K562 (cell line): ENCODE results near the gene ASPRV1. TPM values are rescaled to one million over a fixed set of nuclear protein-coding genes. Genes with fewer than 3 reads are reported as not detected.

ENCODE experiments used
- CXXC5 ChIP-seq: fragments of 250-450 bp; sonication (Bioruptor Pico); IDR thresholded peaks from 2 replicates; pipeline ENCODE4 v1.8.0; 2022; ENCODE audit warnings: inconsistent platforms, mild to moderate bottlenecking, moderate library complexity
- ETS2 ChIP-seq: IDR thresholded peaks from 2 replicates; pipeline ENCODE4 v1.6.1; 2016; ENCODE audit warnings: borderline replicate concordance, missing genetic modification characterization, mild to moderate bottlenecking, moderate library complexity, missing compliant biosample characterization; ENCODE audit not compliant: poor library complexity, severe bottlenecking
- FOXA3 ChIP-seq, 2 experiments: fragments of 450-650 bp in 1 of 2; sonication (generic) in 1 of 2; formaldehyde crosslinking; IDR thresholded peaks in 1 of 2; conservative IDR thresholded peaks in 1 of 2; 2 replicates each; pipeline versions ENCODE4 v1.4.0 to v1.8.0; 2020 to 2022; ENCODE audit warnings: mild to moderate bottlenecking in 2 of 2, missing genetic modification reagents in 1 of 2
- GTF3C2 ChIP-seq: IDR thresholded peaks from 3 replicates; pipeline ENCODE4 v1.6.1; 2011; ENCODE audit warnings: borderline replicate concordance, mild to moderate bottlenecking, moderate library complexity; ENCODE audit not compliant: insufficient read length; ENCODE audit errors: extremely low read depth
- HDAC1 ChIP-seq, 2 experiments: fragments of 450-650 bp; IDR thresholded peaks; 2 replicates each; pipeline ENCODE4 v1.6.1; 2016 to 2017; ENCODE audit warnings: inconsistent platforms in 1 of 2, mild to moderate bottlenecking in 1 of 2, moderate library complexity in 1 of 2
- HDAC6 ChIP-seq: IDR thresholded peaks from 2 replicates; pipeline ENCODE4 v1.6.1; 2012; ENCODE audit warnings: low read depth, mild to moderate bottlenecking, control low read depth, inconsistent platforms, low read length, moderate library complexity
- HNRNPK ChIP-seq: fragments of 200-400 bp; formaldehyde crosslinking; IDR thresholded peaks from one replicate; pipeline ENCODE4 v1.6.1; 2018; ENCODE audit warnings: mild to moderate bottlenecking, low read depth, low read length; ENCODE audit not compliant: poor library complexity, severe bottlenecking
- KAT2B ChIP-seq: IDR thresholded peaks from one replicate; pipeline ENCODE4 v1.6.1; 2012; ENCODE audit warnings: low read depth, mild to moderate bottlenecking, control low read depth, inconsistent platforms, low read length, moderate library complexity
- KHSRP ChIP-seq: fragments of 450-650 bp; IDR thresholded peaks from 2 replicates; pipeline ENCODE4 v1.6.1; 2017
- MCM7 ChIP-seq, 2 experiments: fragments of 450-650 bp; IDR thresholded peaks; 2 replicates each; pipeline ENCODE4 v1.6.1; 2016 to 2018
- MYNN ChIP-seq, 2 experiments: sonication (generic); formaldehyde crosslinking in 1 of 2; IDR thresholded peaks; 2 replicates each; pipeline versions ENCODE4 v1.5.0 to v1.6.1; 2016 to 2020; ENCODE audit warnings: antibody characterized with exemption in 1 of 2, missing genetic modification reagents in 1 of 2
- NCOA4 ChIP-seq: fragments of 450-650 bp; IDR thresholded peaks from 2 replicates; pipeline ENCODE4 v1.6.1; 2018; ENCODE audit warnings: mild to moderate bottlenecking; ENCODE audit not compliant: partially characterized antibody
- NR2C2 ChIP-seq, 2 experiments: fragments of 200-800 bp in 1 of 2; sonication (Bioruptor generic) in 1 of 2; sonication (generic) in 1 of 2; formaldehyde crosslinking in 1 of 2; IDR thresholded peaks; 2 replicates each; pipeline versions ENCODE4 v1.6.1 to v1.8.0; 2016 to 2022; ENCODE audit warnings: mild to moderate bottlenecking in 1 of 2, missing compliant biosample characterization in 1 of 2, missing genetic modification characterization in 1 of 2, missing genetic modification reagents in 1 of 2
- PCBP1 ChIP-seq: fragments of 200-400 bp; formaldehyde crosslinking; IDR thresholded peaks from 2 replicates; pipeline ENCODE4 v1.6.1; 2018; ENCODE audit warnings: mild to moderate bottlenecking, low read depth, low read length; ENCODE audit not compliant: poor library complexity, severe bottlenecking
- POLR2AphosphoS2 ChIP-seq: IDR thresholded peaks from 2 replicates; pipeline ENCODE4 v1.6.1; 2012; ENCODE audit warnings: low read length, improper control_type of control experiment
- RAD21 ChIP-seq, 2 experiments: fragments of 250-450 bp in 1 of 2; fragments of 450-650 bp in 1 of 2; sonication (Bioruptor Pico) in 1 of 2; formaldehyde crosslinking in 1 of 2; IDR thresholded peaks in 1 of 2; conservative IDR thresholded peaks in 1 of 2; 2 replicates each; pipeline versions ENCODE4 v1.4.0 to v1.8.0; 2020 to 2022; ENCODE audit warnings: mild to moderate bottlenecking in 2 of 2, moderate library complexity in 1 of 2
- RAD51 ChIP-seq: fragments of 450-650 bp; IDR thresholded peaks from 2 replicates; pipeline ENCODE4 v1.7.1; 2016; ENCODE audit warnings: low read depth, mild to moderate bottlenecking, borderline replicate concordance
- SRSF3 ChIP-seq: fragments of 200-400 bp; formaldehyde crosslinking; IDR thresholded peaks from 2 replicates; pipeline ENCODE4 v1.6.1; 2016; ENCODE audit warnings: mild to moderate bottlenecking, low read length, moderate library complexity; ENCODE audit not compliant: insufficient read depth
- TCFL5 ChIP-seq: fragments of 250-450 bp; sonication (Bioruptor Pico); conservative IDR thresholded peaks from 2 replicates; pipeline ENCODE4 v1.6.1; 2021; ENCODE audit warnings: mild to moderate bottlenecking, moderate library complexity, matching md5 sums
- ZNF445 ChIP-seq: fragments of 250-450 bp; sonication (Bioruptor Pico); IDR thresholded peaks from 2 replicates; pipeline ENCODE4 v1.4.0; 2020; ENCODE audit warnings: low read depth, mild to moderate bottlenecking, moderate library complexity
- ZNF592 ChIP-seq: fragments of 450-650 bp; IDR thresholded peaks from 2 replicates; pipeline ENCODE4 v1.6.1; 2017; ENCODE audit warnings: antibody characterized with exemption, mild to moderate bottlenecking
- polyA plus RNA-seq, 8 experiments: library from polyadenylated mRNA; depleted of rRNA in 4 of 8; stranded (reverse) in 5 of 8; unstranded in 3 of 8; fragments of >200 nt; fragmentation: Nextera tagmentation in 2 of 8; fragmentation: Illumina TruSeq in 1 of 8; extraction: Ambion mirVana in 2 of 8; extraction: Trizol in 1 of 8; gene quantifications; 2 replicates each; pipeline versions ENCODE4 v1.2.1 to v1.2.3, GENCODE V29; 2011 to 2014; ENCODE audit warnings: inconsistent platforms in 1 of 8, missing spikeins in 1 of 8
- total RNA-seq, 7 experiments: library from RNA; depleted of rRNA in 6 of 7; stranded (reverse); fragments of >200 nt in 6 of 7; fragmentation: Illumina TruSeq in 2 of 7; extraction: Trizol in 2 of 7; gene quantifications; 2 replicates each; pipeline versions ENCODE4 v1.2.1 to v1.2.3, GENCODE V29; 2011 to 2021; ENCODE audit warnings: low replicate concordance in 1 of 7

Gene ASPRV1
- total and polyA plus RNA-seq, 9 of the 15 experiments (the other 6 are each of a cell fraction or from before 2014, with no cell fraction given), result 0.17 to 0.72 (median 0.47) TPM; not detected in 1

GRCh38 chr2:69934614-69934908 is 26.9 kb downstream of the ASPRV1 start (continued):
- TF ChIP-seq ZNF445 (CRISPR knock-in tag), result no peak
- TF ChIP-seq CXXC5 (CRISPR knock-in tag), result 0 out of 2 replicates have a peak, but pooled peaks have one; percentile 4
- no peak for TF ChIP-seq NCOA4
- TF ChIP-seq TCFL5, result no peak
- TF ChIP-seq HNRNPK, result no peak
- no peak for TF ChIP-seq MCM7 (IDR thresholded peaks at IDR 0.05)
- TF ChIP-seq SRSF3, result no peak
- no peak for TF ChIP-seq PCBP1
- no peak for TF ChIP-seq POLR2AphosphoS2
- no peak for TF ChIP-seq RAD51
- TF ChIP-seq ZNF592, result peak; percentile 14; the same call in 1 of the 2 replicates
- no peak for TF ChIP-seq MYNN (IDR thresholded peaks at IDR 0.05)
- TF ChIP-seq MYNN (CRISPR knock-in tag; IDR thresholded peaks at IDR 0.05), result no peak
- no peak for TF ChIP-seq NR2C2 (CRISPR knock-in tag; IDR thresholded peaks at IDR 0.05)
- TF ChIP-seq NR2C2 (tag; IDR thresholded peaks at IDR 0.05), result peak; percentile 38; the same call in 1 of the 2 replicates
- TF ChIP-seq GTF3C2, result no peak
- TF ChIP-seq FOXA3 (CRISPR knock-in tag; conservative IDR thresholded peaks at IDR 0.05 in 1 of 2, IDR thresholded peaks at IDR 0.05 in 1 of 2), result no peak
- no peak; a peak in 1 of 4 replicates for TF ChIP-seq RAD21 (CRISPR knock-in tag; conservative IDR thresholded peaks at IDR 0.05 in 1 of 2, IDR thresholded peaks at IDR 0.05 in 1 of 2)
- TF ChIP-seq HDAC6, result no peak
- TF ChIP-seq KHSRP, result no peak
- no peak for TF ChIP-seq KAT2B
- no peak for TF ChIP-seq HDAC1 (IDR thresholded peaks at IDR 0.05)
- no peak for TF ChIP-seq ETS2 (tag)
